Measurements from ENCODE around the gene TMPRSS15. TPM values are rescaled to one million over a fixed set of nuclear protein-coding genes. Genes with fewer than 3 reads are reported as not detected.

Gene TMPRSS15
- total RNA-seq = not detected

- intact Hi-C loops (cut with DNase I, micrococcal nuclease) = no loop called here
- Mint-ChIP-seq H3K4me1 (no peaks in the 10 kb centered on the region), H3K36me3 (ENCODE audit: low read depth) (no peaks in the 10 kb centered on the region), H3K4me3 (no peak within 1 kb of the TSS), H3K27me3 (no peaks in the 10 kb centered on the region), H3K9me3 (ENCODE audit: low read depth) (peaks cover 3% of the 10 kb centered on the region), H3K27ac (no peak within 1 kb of the TSS)
- ChIA-PET CTCF (no interaction called here), POLR2A (no interaction called here)
- no peak for DNase-seq
- ATAC-seq = no peak
Measured at GRCh38 chr21:18403735-18404450, at the start of gene TMPRSS15. TMPRSS15 (minus strand) TSS chr21:18403785; CDS start chr21:18403622, 163 bp downstream.

DNA sequence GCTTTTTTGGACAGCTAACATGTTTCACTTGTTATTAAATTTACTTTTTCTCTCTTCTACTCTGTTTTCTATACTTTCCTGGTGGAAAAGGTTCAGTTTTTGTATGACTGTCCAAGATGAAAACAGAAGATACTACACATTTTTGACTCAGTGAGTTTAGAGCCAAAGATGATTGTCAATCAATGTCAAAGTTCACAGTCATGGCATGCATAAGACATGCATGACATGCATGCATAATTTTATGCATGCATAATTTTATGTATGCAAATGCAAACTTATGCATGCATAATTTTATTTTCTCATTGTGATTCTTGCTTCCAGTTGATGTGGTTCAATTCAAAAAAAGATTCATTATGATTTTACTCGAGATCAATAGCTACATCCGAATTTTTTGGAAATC, 48.1 kb upstream of the TMPRSS15 start:
- CTCF ChIA-PET = no interaction called here
- H3K27me3 Mint-ChIP-seq = no peaks in the 10 kb centered on the region
- no peak for ATAC-seq

DNA sequence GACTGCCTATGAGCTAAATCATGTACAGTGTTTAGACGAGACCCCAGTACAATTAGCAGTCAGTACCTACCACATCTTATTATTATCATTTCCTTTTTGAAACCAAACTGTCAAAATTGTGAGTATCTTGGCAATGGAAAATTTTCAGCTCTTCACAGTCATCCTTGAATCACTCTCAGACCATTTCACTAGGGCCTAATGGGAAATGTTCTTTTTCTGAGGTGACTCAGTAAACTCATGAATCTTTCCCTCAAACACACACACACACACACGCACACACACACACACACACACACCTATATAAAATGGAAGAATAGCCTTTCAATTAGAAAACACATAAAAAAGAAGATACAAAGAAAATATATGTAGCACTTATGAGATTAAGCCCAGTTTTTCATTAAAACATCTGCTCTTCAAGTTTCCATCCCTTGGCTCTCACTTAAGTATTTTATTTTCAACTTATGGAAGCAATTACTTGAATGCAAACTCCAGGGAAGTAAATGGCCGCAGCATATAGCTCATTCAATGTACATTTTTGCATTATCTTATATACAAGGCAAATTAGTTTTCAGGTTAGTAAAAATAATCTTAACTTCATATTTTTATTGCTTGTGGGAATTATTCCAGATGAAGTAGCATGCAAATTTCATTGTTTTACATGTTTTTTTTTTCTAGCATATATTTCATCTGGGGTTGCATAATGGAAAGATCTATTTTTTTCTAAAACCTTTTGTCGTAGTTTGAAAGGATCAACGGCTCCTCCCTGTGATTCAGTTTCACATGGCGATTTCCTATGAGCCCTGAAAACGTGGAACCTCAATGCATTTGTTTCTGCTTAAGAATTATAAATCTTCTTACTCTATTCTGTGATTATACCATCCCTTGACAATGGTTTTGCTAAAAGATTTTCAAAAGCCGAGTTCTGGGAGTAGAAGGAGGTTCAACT, 46.3 kb upstream of the TMPRSS15 start:
- ATAC-seq (no peak), DNase-seq (no peak)
- ChIA-PET CTCF (no interaction called here), POLR2A (no interaction called here)
- intact Hi-C loops (cut with DNase I, micrococcal nuclease) = no loop called here
- peaks cover 2% of the 10 kb centered on the region for H3K4me1 Mint-ChIP-seq
- H3K4me3 Mint-ChIP-seq = no peak overlapping the region
- no peak overlapping the region for H3K27ac Mint-ChIP-seq
- H3K27me3 Mint-ChIP-seq = no peaks in the 10 kb centered on the region
- peaks cover 13% of the 10 kb centered on the region for H3K9me3 Mint-ChIP-seq (ENCODE audit: low read depth)
- H3K36me3 Mint-ChIP-seq (ENCODE audit: low read depth) = no peaks in the 10 kb centered on the region

More for the DNA sequence above, 48.1 kb upstream of the TMPRSS15 start:
- no peak for DNase-seq
- POLR2A ChIA-PET = no interaction called here
- peaks cover 2% of the 10 kb centered on the region for H3K4me1 Mint-ChIP-seq
- H3K4me3 Mint-ChIP-seq = no peak overlapping the region
- H3K27ac Mint-ChIP-seq = no peak overlapping the region
- peaks cover 7% of the 10 kb centered on the region for H3K9me3 Mint-ChIP-seq (ENCODE audit: low read depth)
- H3K36me3 Mint-ChIP-seq (ENCODE audit: low read depth) = no peaks in the 10 kb centered on the region
- intact Hi-C loops (cut with DNase I, micrococcal nuclease) = no loop called here

DNA sequence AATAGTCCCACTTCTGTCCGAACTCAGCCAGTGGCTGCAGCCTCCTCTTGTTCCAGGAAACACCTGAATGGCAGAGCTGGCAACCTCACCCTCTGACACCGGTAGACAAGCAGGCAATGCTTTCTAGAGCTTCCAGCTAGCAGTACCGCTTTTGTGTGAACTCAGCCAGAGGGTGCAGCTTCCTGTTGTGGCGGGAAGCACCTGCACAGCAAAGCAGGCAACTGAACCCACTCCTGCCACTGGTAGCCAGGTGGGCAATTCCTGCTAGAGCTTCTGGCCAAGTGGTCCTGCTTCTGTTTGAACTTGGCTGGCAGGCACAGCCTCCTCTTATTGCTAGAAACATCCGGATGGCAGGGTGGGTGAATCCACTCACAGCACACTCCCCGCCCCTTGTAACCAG, 40.1 kb upstream of the TMPRSS15 start:
- no peak overlapping the region for H3K27ac Mint-ChIP-seq
- no peaks in the 10 kb centered on the region for H3K36me3 Mint-ChIP-seq (ENCODE audit: low read depth)
- ATAC-seq = no peak
- intact Hi-C loops (cut with DNase I, micrococcal nuclease) = no loop called here
- peaks cover 12% of the 10 kb centered on the region for H3K9me3 Mint-ChIP-seq (ENCODE audit: low read depth)
- H3K4me3 Mint-ChIP-seq = no peak overlapping the region
- peaks cover 2% of the 10 kb centered on the region for H3K4me1 Mint-ChIP-seq
- no peak for DNase-seq
- no peaks in the 10 kb centered on the region for H3K27me3 Mint-ChIP-seq
- POLR2A ChIA-PET = no interaction called here
- CTCF ChIA-PET = no interaction called here

DNA sequence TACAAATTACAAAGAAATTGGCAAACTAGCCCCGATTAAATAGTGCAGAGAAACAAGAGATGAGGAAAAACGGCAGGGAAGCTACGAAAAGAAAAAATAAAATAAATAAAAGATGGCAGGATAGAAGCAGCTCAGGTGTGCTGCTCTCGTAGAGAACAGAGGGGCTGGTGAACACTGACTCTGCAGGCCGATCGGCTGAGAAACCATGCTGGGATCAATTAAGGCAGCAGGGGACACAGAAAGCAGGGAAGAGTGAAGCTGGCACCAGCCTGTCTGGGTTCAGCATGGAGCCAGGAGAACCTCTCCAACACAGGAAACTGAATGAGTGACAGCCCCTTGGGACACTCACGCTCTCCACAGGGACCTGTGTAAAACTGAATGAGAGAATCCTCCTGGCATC, 39.5 kb upstream of the TMPRSS15 start:
- DNase-seq (no peak), ATAC-seq (no peak)
- Mint-ChIP-seq H3K27ac (no peak overlapping the region), H3K9me3 (ENCODE audit: low read depth) (peaks cover 12% of the 10 kb centered on the region), H3K4me1 (peaks cover 2% of the 10 kb centered on the region), H3K4me3 (no peak overlapping the region), H3K27me3 (no peaks in the 10 kb centered on the region), H3K36me3 (ENCODE audit: low read depth) (no peaks in the 10 kb centered on the region)
- POLR2A ChIA-PET = no interaction called here
- CTCF ChIA-PET = no interaction called here
- intact Hi-C loops (cut with DNase I, micrococcal nuclease) = no loop called here

GRCh38 chr21:18430341-18430740, 26.8 kb upstream of the TMPRSS15 start:
- ATAC-seq (no peak), DNase-seq (no peak)
- no peaks in the 10 kb centered on the region for H3K4me1 Mint-ChIP-seq
- no peaks in the 10 kb centered on the region for H3K27me3 Mint-ChIP-seq
- intact Hi-C loops (cut with DNase I, micrococcal nuclease) = no loop called here
- H3K4me3 Mint-ChIP-seq = no peak overlapping the region
- no peak overlapping the region for H3K27ac Mint-ChIP-seq
- H3K9me3 Mint-ChIP-seq (ENCODE audit: low read depth) = no peaks in the 10 kb centered on the region
- CTCF ChIA-PET = no interaction called here
- POLR2A ChIA-PET = no interaction called here
- no peaks in the 10 kb centered on the region for H3K36me3 Mint-ChIP-seq (ENCODE audit: low read depth)

DNA sequence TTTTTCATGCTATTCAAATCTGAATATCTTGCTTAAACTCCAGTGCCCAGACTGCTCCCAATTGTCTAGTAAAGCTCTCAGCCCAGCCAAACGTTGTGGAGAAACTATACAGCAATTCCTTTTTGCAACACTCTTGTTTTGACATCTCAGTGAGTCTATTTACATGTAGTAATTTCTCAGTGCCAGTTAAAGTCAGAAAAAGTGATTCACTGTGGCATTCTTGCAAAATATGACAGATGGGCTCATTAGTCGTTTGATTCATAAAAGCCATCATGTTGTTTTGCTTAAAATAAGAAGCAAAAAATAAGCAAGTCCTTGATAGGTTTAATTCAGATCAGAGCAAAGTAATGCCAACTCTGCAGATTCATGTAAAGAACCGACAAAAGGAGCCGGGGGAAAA, 20.7 kb upstream of the TMPRSS15 start:
- intact Hi-C loops (cut with DNase I, micrococcal nuclease) = no loop called here
- CTCF ChIA-PET = interaction anchor here (0.6 kb wide), 1 partner anchor 109 kb away, joined by 3 read pairs; no protein-coding TSS in a partner anchor
- Mint-ChIP-seq H3K27ac (no peak overlapping the region), H3K36me3 (ENCODE audit: low read depth) (no peaks in the 10 kb centered on the region), H3K4me1 (no peaks in the 10 kb centered on the region), H3K9me3 (ENCODE audit: low read depth) (peaks cover 4% of the 10 kb centered on the region), H3K27me3 (no peaks in the 10 kb centered on the region), H3K4me3 (no peak overlapping the region)
- ATAC-seq (no peak), DNase-seq (no peak)
- POLR2A ChIA-PET = no interaction called here

DNA sequence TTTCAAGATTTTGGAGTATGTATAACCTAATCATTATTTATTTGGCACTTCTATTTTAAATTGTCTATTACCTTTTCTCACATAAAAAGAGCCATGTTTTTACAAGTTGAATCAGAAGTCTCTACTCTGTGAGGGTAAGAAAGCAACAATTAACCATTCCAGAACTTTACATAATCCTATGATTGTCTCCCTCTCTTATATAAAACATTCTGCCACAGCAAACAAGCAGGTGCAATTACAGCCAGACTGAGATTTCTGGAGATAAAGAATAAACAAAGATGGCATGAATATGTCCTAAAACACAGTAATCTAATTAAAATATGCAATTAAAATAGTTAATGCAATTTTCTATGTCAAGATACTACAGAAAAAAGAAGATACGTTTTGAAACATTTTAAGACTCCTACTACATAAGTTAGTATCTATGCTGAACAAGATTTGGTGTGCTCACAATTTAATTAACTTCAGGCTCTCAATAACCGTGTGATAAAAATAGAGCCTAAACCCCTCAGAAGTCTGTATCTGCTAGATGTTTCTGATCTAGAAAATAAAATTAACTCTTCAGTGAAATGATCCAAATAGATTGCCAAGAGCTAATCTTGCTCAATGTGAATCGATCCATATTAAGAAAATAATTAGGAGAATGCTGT, 13.7 kb upstream of the TMPRSS15 start:
- Mint-ChIP-seq H3K4me3 (no peak overlapping the region), H3K9me3 (ENCODE audit: low read depth) (peaks cover 4% of the 10 kb centered on the region), H3K27me3 (no peaks in the 10 kb centered on the region), H3K4me1 (no peaks in the 10 kb centered on the region), H3K36me3 (ENCODE audit: low read depth) (no peaks in the 10 kb centered on the region), H3K27ac (no peak overlapping the region)
- DNase-seq (no peak), ATAC-seq (no peak)
- POLR2A ChIA-PET = no interaction called here
- intact Hi-C loops (cut with DNase I, micrococcal nuclease) = no loop called here
- CTCF ChIA-PET = no interaction called here

- no peak for ATAC-seq
- Mint-ChIP-seq H3K36me3 (ENCODE audit: low read depth) (no peaks in the 10 kb centered on the region), H3K4me1 (no peaks in the 10 kb centered on the region), H3K9me3 (ENCODE audit: low read depth) (no peaks in the 10 kb centered on the region), H3K4me3 (no peak overlapping the region), H3K27me3 (no peaks in the 10 kb centered on the region), H3K27ac (no peak overlapping the region)
- intact Hi-C loops (cut with DNase I, micrococcal nuclease) = no loop called here
- DNase-seq = no peak
- ChIA-PET CTCF (no interaction called here), POLR2A (no interaction called here)
Measured at GRCh38 chr21:18411565-18411964, 8.0 kb upstream of the TMPRSS15 start.

- Mint-ChIP-seq H3K36me3 (ENCODE audit: low read depth) (no peaks in the 10 kb centered on the region), H3K27ac (no peak overlapping the region), H3K4me1 (no peaks in the 10 kb centered on the region), H3K4me3 (no peak overlapping the region), H3K9me3 (ENCODE audit: low read depth) (no peaks in the 10 kb centered on the region), H3K27me3 (no peaks in the 10 kb centered on the region)
- ChIA-PET POLR2A (no interaction called here), CTCF (no interaction called here)
- ATAC-seq (no peak), DNase-seq (no peak)
- intact Hi-C loops (cut with DNase I, micrococcal nuclease) = no loop called here
Measured at GRCh38 chr21:18409579-18409978, 6.0 kb upstream of the TMPRSS15 start.

DNA sequence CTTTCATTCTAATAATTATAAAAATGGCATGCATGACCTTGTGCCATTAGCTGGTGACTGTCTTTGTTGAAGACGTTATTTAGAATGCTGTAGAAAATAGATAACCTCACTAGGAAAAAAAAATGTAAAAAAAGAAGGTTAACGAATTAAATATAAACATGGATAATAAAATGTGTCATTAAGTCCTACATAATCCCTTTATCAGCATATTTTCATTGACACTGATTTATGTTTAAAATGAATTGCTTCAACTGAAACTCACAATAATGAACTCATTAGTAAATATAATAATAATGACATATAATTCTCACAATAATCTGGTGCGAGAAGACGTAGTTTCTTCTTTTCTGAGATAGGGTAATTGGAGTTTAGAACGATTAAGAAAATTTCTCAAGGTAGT, 4.7 kb downstream of the TMPRSS15 start:
- Mint-ChIP-seq H3K36me3 (ENCODE audit: low read depth) (no peaks in the 10 kb centered on the region), H3K27ac (no peak overlapping the region), H3K27me3 (no peaks in the 10 kb centered on the region)

DNA sequence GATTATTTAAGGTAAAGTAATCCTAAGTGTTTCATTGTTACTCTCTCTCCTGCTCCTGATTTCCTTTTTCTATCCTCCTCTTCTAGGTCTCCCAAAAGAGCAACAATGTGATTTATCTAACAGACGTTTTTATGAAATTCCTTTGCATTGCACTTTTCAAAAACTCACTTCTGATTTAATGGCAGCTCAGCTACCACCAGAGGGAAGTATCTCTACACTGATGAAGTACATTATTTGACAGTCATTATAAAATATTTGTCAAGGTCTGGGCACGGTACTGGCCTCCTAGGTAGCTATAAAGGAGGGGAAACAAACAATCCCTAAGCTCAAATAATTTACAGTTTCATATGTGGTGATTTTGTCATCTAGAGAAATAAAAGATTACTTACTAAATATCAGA, 15.6 kb downstream of the TMPRSS15 start:
- CTCF ChIA-PET = interaction anchor here (0.8 kb wide), 1 partner anchor 18 kb away, joined by 3 read pairs; no protein-coding TSS in a partner anchor

More for the DNA sequence above, 4.7 kb downstream of the TMPRSS15 start:
- ChIA-PET CTCF (no interaction called here), POLR2A (no interaction called here)
- no peak overlapping the region for H3K4me3 Mint-ChIP-seq
- ATAC-seq = no peak
- H3K9me3 Mint-ChIP-seq (ENCODE audit: low read depth) = peaks cover 3% of the 10 kb centered on the region
- intact Hi-C loops (cut with DNase I, micrococcal nuclease) = no loop called here
- DNase-seq = no peak
- H3K4me1 Mint-ChIP-seq = no peaks in the 10 kb centered on the region

More for the DNA sequence above, 15.6 kb downstream of the TMPRSS15 start:
- POLR2A ChIA-PET = no interaction called here
- ATAC-seq (no peak), DNase-seq (no peak)
- Mint-ChIP-seq H3K9me3 (ENCODE audit: low read depth) (no peaks in the 10 kb centered on the region), H3K4me3 (no peak overlapping the region), H3K36me3 (ENCODE audit: low read depth) (no peaks in the 10 kb centered on the region), H3K27ac (no peak overlapping the region), H3K4me1 (no peaks in the 10 kb centered on the region), H3K27me3 (no peaks in the 10 kb centered on the region)
- intact Hi-C loops (cut with DNase I, micrococcal nuclease) = no loop called here

Data from activated CD4-positive, alpha-beta T cell treated with anti-CD3 and anti-CD28 coated beads for 36 hours (primary cell).